GM12801 (cell line): ENCODE data around the gene LRRC7.

Experiments
- TF ChIP-seq, protein P1 (sequence below): IDR thresholded peaks from one replicate; pipeline ENCODE4 v1.5.1; 2011; ENCODE audit warnings: control low read depth; ENCODE audit not compliant: insufficient read length; ENCODE audit errors: extremely low read depth

The LRRC7 gene

GRCh38 chr1:70169018-70169839, 601.5 kb downstream of the LRRC7 start:
- TF ChIP-seq, protein P1, sequence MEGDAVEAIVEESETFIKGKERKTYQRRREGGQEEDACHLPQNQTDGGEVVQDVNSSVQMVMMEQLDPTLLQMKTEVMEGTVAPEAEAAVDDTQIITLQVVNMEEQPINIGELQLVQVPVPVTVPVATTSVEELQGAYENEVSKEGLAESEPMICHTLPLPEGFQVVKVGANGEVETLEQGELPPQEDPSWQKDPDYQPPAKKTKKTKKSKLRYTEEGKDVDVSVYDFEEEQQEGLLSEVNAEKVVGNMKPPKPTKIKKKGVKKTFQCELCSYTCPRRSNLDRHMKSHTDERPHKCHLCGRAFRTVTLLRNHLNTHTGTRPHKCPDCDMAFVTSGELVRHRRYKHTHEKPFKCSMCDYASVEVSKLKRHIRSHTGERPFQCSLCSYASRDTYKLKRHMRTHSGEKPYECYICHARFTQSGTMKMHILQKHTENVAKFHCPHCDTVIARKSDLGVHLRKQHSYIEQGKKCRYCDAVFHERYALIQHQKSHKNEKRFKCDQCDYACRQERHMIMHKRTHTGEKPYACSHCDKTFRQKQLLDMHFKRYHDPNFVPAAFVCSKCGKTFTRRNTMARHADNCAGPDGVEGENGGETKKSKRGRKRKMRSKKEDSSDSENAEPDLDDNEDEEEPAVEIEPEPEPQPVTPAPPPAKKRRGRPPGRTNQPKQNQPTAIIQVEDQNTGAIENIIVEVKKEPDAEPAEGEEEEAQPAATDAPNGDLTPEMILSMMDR: no peak

DNA sequence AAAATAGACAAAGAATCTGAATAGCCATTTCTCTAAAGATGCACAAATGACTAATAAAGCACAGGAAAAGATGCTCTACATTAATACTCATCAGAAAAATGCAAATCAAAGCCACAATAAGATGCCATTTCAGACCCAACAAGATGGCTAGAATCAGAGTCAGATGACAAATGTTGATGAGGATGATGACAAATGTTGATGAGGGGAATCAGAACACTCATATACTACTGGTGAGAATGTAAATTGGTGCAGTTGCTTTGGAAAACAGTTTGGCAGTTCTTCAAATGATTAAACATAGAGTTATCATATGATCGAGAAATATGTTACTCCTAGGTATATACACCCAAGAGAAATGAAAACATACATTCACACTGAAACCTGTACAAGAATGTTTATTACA, 603.8 kb downstream of the LRRC7 start:
- TF ChIP-seq, protein P1: no peak
